ENCODE data around the gene SMIM7.
"Not testable (repeated sequence)": the region's sequence is repeated elsewhere in the genome, so short reads cannot be mapped to it uniquely, and the experiment has no call there.

Gene SMIM7

GRCh38 chr19:16654140-16654539 is 5.8 kb downstream of the SMIM7 start:
- DNase-seq (ENCODE audit: low spot score): no peak
- TF ChIP-seq, protein P1, sequence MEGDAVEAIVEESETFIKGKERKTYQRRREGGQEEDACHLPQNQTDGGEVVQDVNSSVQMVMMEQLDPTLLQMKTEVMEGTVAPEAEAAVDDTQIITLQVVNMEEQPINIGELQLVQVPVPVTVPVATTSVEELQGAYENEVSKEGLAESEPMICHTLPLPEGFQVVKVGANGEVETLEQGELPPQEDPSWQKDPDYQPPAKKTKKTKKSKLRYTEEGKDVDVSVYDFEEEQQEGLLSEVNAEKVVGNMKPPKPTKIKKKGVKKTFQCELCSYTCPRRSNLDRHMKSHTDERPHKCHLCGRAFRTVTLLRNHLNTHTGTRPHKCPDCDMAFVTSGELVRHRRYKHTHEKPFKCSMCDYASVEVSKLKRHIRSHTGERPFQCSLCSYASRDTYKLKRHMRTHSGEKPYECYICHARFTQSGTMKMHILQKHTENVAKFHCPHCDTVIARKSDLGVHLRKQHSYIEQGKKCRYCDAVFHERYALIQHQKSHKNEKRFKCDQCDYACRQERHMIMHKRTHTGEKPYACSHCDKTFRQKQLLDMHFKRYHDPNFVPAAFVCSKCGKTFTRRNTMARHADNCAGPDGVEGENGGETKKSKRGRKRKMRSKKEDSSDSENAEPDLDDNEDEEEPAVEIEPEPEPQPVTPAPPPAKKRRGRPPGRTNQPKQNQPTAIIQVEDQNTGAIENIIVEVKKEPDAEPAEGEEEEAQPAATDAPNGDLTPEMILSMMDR (IDR thresholded peaks at IDR 0.05; ENCODE audit: extremely low read depth, missing control alignments): no peak

DNA sequence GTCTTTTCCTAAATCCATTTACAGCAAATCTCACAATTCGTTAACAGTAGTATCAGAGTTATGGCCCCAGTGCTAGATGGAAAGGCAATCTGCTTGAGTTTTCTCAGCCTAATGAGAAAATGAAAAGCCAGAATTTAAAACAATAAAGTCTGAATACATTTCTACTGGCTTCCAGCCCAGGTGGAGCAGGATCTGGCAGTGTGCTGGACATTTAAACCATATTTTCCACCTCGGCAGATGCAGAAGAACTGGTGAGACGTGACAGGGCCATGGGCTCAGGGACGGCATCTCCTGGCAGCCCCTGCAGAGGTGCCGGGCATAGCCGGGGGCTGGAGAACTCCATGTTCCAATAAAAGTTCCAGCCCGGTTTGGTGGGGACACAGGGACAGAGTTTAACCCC is 7.1 kb downstream of the SMIM7 start:
- TF ChIP-seq, protein P1 (IDR thresholded peaks at IDR 0.05; ENCODE audit: extremely low read depth, missing control alignments): no peak
- DNase-seq (ENCODE audit: low spot score): no peak

DNA sequence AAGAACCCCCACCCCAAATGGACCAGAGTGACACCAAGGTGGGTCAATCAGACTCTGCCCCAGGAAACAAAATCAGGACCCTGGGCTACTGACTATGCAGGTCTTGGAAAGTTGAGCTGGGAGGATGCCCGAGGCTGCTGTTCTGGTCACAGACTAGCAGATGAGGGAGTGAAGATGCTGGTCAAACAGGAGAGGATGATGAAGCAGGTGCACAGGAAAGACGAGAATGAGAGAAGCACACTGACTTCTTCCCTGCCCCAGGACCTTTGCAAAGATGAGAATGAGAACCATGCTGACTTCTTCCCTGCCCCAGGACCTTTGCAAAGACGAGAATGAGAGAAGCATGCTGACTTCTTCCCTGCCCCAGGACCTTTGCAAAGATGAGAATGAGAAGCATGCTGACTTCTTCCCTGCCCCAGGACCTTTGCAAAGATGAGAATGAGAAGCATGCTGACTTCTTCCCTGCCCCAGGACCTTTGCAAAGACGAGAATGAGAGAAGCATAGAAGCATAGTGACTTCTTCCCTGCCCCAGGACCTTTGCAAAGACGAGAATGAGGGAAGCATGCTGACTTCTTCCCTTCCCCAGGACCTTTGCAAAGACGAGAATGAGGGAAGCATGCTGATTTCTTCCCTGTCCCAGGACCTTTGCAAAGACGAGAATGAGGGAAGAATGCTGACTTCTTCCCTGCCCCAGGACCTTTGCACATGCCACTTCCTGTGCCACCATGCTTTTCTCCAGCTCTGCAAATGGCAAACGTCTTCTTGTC is 8.3 kb downstream of the SMIM7 start:
- DNase-seq (ENCODE audit: low spot score): not testable (repeated sequence)

DNA sequence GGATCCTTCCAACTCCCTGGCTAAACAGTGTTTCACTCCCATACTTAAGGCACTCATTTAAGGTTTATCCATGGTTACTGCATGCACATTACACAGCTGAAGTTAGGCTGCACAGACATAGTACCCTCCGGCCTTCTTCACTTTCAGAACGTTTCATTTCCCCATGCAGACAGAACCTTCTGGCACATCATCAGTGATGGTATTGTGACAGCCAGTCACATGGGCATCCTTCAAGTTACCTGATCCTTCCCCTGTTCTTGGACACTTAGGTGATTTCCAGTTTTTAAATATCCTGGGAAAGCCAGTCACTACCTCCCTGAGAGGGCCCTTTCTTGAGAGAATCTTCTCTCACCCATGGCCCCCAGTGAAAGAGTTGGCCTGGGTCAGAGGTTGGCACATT is 9.1 kb downstream of the SMIM7 start:
- TF ChIP-seq, protein P1 (IDR thresholded peaks at IDR 0.05; ENCODE audit: extremely low read depth, missing control alignments): no peak
- DNase-seq (ENCODE audit: low spot score): no peak

- TF ChIP-seq, protein P1 (IDR thresholded peaks at IDR 0.05; ENCODE audit: extremely low read depth, missing control alignments): no peak
- DNase-seq (ENCODE audit: low spot score): no peak
Measured at GRCh38 chr19:16649734-16650133, 10.2 kb downstream of the SMIM7 start.

DNA sequence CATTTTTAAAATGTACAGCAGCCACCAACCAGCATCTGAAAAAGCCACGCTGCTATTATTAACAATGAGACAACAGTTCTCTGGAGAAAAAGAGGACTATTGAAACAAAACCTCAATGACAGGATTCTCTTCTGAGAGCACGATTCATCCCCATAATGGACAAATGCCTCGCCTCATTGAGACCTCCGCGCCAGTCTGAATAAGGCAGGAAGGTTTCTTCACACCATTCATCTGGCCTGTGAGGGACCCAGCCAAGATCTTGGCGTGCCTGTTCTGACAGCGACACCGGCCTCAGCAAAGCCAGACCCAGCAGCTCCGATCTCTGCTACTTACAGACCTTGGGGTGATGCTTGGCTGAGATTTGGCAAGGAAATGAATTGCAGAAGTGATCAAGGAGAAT is 14.8 kb downstream of the SMIM7 start:
- DNase-seq (ENCODE audit: low spot score): no peak
- TF ChIP-seq, protein P1 (IDR thresholded peaks at IDR 0.05; ENCODE audit: extremely low read depth, missing control alignments): no peak

DNA sequence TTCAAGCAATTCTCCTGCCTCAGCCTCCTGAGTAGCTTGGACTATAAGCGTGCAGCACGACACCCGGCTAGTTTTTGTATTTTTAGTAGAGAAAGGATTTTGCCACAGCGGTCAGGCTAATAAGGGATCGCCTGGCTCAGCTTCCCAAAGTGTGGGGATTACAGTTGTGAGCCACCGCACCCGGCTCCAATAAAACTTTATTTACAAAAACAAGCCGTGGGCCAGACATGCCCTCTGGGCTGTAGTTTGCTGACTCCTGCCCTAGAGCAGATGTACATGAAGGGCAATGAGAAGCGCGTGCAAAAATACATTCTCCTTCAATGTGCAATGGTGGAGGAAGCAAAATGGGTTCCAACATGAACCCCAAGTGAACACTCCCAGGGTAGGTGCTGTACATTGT is 18.2 kb downstream of the SMIM7 start:
- no peak for DNase-seq (ENCODE audit: low spot score)

More for the DNA sequence above, 18.2 kb downstream of the SMIM7 start:
- TF ChIP-seq, protein P1 (IDR thresholded peaks at IDR 0.05; ENCODE audit: extremely low read depth, missing control alignments): no peak

Measured in GM20000 (cell line).